ENCODE measurements around the gene NRM. TPM values are rescaled to one million over a fixed set of nuclear protein-coding genes. Genes with fewer than 3 reads are reported as not detected.

Gene NRM
- total and polyA plus RNA-seq, 2 of the 13 experiments (the other 11 are each of a cell fraction or from before 2014, with no cell fraction given): 12.5 to 16.0 TPM

DNA sequence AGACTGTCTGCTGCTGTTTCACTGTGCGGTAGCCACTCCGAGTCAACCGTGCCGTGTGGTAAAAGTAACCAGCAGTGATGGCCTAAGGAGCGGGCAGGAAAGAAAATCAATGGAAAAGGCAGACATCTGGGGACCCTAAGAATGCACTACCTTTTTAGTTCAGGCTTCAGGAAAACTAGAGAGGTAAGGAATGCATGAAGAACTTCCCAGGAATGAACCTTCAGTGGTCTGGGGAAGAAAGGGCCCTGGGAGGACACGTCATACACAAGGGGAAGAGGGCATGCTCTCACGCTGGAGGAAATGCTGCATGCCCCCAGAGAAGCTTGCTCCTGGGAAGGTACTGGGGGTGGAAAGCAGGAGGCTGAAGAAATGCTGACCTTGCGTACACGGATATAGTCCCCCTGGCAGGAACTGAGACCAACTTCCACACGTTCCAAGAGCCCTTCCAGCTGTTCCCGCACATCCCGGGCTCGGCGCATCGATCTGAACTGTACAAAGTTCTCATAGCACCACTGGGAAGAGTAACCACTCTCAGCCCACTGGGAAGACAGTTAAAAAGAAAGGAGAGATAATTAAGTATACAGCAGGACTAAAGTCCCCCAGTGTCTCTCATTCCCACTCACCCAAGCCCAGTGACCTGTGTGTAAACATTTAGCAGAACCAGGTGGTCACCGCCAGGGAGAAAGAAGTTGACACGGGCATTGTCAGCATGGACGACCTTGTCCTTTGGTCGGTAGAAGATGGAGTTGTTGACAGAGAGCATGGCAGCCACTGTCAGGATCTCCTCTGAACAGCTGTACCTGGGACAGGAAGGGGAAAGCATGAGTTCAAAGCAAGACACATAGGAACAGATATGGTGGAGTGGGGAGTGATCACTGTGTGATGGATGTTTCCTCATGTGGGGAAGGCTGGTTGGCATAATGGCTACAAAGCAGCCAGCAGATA is 35.7 kb downstream of the NRM start (continued):
- TF ChIP-seq, protein P1, sequence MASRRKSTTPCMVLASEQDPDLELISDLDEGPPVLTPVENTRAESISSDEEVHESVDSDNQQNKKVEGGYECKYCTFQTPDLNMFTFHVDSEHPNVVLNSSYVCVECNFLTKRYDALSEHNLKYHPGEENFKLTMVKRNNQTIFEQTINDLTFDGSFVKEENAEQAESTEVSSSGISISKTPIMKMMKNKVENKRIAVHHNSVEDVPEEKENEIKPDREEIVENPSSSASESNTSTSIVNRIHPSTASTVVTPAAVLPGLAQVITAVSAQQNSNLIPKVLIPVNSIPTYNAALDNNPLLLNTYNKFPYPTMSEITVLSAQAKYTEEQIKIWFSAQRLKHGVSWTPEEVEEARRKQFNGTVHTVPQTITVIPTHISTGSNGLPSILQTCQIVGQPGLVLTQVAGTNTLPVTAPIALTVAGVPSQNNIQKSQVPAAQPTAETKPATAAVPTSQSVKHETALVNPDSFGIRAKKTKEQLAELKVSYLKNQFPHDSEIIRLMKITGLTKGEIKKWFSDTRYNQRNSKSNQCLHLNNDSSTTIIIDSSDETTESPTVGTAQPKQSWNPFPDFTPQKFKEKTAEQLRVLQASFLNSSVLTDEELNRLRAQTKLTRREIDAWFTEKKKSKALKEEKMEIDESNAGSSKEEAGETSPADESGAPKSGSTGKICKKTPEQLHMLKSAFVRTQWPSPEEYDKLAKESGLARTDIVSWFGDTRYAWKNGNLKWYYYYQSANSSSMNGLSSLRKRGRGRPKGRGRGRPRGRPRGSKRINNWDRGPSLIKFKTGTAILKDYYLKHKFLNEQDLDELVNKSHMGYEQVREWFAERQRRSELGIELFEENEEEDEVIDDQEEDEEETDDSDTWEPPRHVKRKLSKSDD (CRISPR knock-in tag; IDR thresholded peaks at IDR 0.05; ENCODE audit: low read depth): peak; percentile 77
- TF ChIP-seq NONO (IDR thresholded peaks at IDR 0.05) (no peak), NONO (CRISPR knock-in tag; conservative IDR thresholded peaks at IDR 0.05) (peak; percentile 97), BRD4 (CRISPR knock-in tag; IDR thresholded peaks at IDR 0.05) (no peak), ZNF737 (CRISPR knock-in tag; IDR thresholded peaks at IDR 0.05; ENCODE audit: borderline replicate concordance) (no peak; the same call in 1 of the 2 replicates), FOXO1 (CRISPR knock-in tag; IDR thresholded peaks at IDR 0.05) (peak; percentile 99), ATM (IDR thresholded peaks at IDR 0.05; ENCODE audit: borderline replicate concordance) (no peak), ZNF619 (CRISPR knock-in tag; IDR thresholded peaks at IDR 0.05) (peak; percentile 89), AHR (CRISPR knock-in tag; IDR thresholded peaks at IDR 0.05) (no peak)
- TF ChIP-seq, protein P2, sequence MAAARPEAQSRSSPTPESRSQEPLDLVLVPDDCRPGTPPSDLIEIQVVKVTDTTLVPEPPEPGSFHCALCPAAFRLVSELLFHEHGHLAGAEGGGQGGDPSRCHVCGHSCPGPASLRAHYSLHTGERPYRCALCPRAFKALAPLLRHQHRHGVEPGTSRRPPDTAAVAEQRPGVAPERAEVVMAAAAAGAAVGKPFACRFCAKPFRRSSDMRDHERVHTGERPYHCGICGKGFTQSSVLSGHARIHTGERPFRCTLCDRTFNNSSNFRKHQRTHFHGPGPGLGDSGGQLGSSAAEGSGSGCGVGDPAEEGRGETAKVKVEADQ (CRISPR knock-in tag; IDR thresholded peaks at IDR 0.05; ENCODE audit: borderline replicate concordance): peak; percentile 81
- TF ChIP-seq, protein P3, sequence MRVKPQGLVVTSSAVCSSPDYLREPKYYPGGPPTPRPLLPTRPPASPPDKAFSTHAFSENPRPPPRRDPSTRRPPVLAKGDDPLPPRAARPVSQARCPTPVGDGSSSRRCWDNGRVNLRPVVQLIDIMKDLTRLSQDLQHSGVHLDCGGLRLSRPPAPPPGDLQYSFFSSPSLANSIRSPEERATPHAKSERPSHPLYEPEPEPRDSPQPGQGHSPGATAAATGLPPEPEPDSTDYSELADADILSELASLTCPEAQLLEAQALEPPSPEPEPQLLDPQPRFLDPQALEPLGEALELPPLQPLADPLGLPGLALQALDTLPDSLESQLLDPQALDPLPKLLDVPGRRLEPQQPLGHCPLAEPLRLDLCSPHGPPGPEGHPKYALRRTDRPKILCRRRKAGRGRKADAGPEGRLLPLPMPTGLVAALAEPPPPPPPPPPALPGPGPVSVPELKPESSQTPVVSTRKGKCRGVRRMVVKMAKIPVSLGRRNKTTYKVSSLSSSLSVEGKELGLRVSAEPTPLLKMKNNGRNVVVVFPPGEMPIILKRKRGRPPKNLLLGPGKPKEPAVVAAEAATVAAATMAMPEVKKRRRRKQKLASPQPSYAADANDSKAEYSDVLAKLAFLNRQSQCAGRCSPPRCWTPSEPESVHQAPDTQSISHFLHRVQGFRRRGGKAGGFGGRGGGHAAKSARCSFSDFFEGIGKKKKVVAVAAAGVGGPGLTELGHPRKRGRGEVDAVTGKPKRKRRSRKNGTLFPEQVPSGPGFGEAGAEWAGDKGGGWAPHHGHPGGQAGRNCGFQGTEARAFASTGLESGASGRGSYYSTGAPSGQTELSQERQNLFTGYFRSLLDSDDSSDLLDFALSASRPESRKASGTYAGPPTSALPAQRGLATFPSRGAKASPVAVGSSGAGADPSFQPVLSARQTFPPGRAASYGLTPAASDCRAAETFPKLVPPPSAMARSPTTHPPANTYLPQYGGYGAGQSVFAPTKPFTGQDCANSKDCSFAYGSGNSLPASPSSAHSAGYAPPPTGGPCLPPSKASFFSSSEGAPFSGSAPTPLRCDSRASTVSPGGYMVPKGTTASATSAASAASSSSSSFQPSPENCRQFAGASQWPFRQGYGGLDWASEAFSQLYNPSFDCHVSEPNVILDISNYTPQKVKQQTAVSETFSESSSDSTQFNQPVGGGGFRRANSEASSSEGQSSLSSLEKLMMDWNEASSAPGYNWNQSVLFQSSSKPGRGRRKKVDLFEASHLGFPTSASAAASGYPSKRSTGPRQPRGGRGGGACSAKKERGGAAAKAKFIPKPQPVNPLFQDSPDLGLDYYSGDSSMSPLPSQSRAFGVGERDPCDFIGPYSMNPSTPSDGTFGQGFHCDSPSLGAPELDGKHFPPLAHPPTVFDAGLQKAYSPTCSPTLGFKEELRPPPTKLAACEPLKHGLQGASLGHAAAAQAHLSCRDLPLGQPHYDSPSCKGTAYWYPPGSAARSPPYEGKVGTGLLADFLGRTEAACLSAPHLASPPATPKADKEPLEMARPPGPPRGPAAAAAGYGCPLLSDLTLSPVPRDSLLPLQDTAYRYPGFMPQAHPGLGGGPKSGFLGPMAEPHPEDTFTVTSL (CRISPR knock-in tag; IDR thresholded peaks at IDR 0.05; ENCODE audit: borderline replicate concordance): peak; percentile 91; the same call in 1 of the 2 replicates
- TF ChIP-seq, protein P4, sequence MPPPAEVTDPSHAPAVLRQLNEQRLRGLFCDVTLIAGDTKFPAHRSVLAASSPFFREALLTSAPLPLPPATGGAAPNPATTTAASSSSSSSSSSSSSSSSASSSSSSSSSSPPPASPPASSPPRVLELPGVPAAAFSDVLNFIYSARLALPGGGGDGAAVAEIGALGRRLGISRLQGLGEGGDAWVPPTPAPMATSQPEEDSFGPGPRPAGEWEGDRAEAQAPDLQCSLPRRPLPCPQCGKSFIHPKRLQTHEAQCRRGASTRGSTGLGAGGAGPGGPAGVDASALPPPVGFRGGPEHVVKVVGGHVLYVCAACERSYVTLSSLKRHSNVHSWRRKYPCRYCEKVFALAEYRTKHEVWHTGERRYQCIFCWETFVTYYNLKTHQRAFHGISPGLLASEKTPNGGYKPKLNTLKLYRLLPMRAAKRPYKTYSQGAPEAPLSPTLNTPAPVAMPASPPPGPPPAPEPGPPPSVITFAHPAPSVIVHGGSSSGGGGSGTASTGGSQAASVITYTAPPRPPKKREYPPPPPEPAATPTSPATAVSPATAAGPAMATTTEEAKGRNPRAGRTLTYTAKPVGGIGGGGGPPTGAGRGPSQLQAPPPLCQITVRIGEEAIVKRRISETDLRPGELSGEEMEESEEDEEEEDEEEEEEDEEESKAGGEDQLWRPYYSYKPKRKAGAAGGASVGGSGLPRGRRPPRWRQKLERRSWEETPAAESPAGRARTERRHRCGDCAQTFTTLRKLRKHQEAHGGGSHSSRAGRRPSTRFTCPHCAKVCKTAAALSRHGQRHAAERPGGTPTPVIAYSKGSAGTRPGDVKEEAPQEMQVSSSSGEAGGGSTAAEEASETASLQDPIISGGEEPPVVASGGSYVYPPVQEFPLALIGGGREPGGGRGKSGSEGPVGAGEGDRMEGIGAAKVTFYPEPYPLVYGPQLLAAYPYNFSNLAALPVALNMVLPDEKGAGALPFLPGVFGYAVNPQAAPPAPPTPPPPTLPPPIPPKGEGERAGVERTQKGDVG (CRISPR knock-in tag; IDR thresholded peaks at IDR 0.05; ENCODE audit: borderline replicate concordance): peak; percentile 97
- TF ChIP-seq, protein P5, sequence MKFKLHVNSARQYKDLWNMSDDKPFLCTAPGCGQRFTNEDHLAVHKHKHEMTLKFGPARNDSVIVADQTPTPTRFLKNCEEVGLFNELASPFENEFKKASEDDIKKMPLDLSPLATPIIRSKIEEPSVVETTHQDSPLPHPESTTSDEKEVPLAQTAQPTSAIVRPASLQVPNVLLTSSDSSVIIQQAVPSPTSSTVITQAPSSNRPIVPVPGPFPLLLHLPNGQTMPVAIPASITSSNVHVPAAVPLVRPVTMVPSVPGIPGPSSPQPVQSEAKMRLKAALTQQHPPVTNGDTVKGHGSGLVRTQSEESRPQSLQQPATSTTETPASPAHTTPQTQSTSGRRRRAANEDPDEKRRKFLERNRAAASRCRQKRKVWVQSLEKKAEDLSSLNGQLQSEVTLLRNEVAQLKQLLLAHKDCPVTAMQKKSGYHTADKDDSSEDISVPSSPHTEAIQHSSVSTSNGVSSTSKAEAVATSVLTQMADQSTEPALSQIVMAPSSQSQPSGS (CRISPR knock-in tag; IDR thresholded peaks at IDR 0.05): peak; percentile 89

All from HepG2 (cell line).